GM12878 (cell line): ENCODE data around the gene GRM7. TPM values are rescaled to one million over a fixed set of nuclear protein-coding genes. Genes with fewer than 3 reads are reported as not detected.

Experiments
- ATAC-seq: fragments of 200-7000 bp; cut with Tn5 transposase; 3 replicates; pipeline ENCODE4 v1.9.1; 2020; ENCODE audit warnings: mild to moderate bottlenecking, moderate library complexity
- BruUV-seq: library from RNA; stranded (reverse); fragments of 400-500 nt; replicated peaks from 2 replicates; lab custom pipeline; 2021; lab: Mats Ljungman, UMichigan
- CTCF ChIA-PET: fragments of 300-600 bp; sonication (Branson Sonifier 250); formaldehyde crosslinking; extraction: SDS; loops from one replicate; lab custom pipeline; 2021; ENCODE audit warnings: inconsistent platforms; lab: Yijun Ruan, JAX
- POLR2A ChIA-PET: fragments of 350-600 bp; formaldehyde crosslinking; extraction: SDS; loops from one replicate; lab custom pipeline; 2021; ENCODE audit warnings: inconsistent platforms; lab: Charles Lee
- RAD21 ChIA-PET: fragments of 300-600 bp; sonication (Branson Sonifier 250); formaldehyde crosslinking; loops from one replicate; lab custom pipeline; 2023; ENCODE audit warnings: antibody characterized with exemption; ENCODE audit not compliant: unreplicated experiment; lab: Charles Lee
- SMC1A ChIA-PET: fragments of 300-600 bp; sonication (Branson Sonifier 250); formaldehyde crosslinking; loops from one replicate; lab custom pipeline; 2023; ENCODE audit not compliant: unreplicated experiment, uncharacterized antibody; lab: Charles Lee
- DNase-seq: peaks from one replicate; pipeline ENCODE4 v3.0.0-alpha.2; 2011; ENCODE audit warnings: low read depth, low spot score
- FAIRE-seq: peaks from 3 replicates; lab custom pipeline; 2011; peaks lifted over from hg19 to GRCh38; lab: Jason Lieb, UNC
- H2AFZ ChIP-seq: 2 replicates; pipeline ENCODE4 v1.6.0; 2011; ENCODE audit warnings: low read depth, low read length, control low read depth; ENCODE audit not compliant: control insufficient read depth
- H3K27ac ChIP-seq: 2 replicates; pipeline ENCODE4 v1.5.1; 2011; ENCODE audit warnings: control low read depth; ENCODE audit not compliant: control insufficient read depth, insufficient read depth
- H3K27me3 ChIP-seq, 2 experiments: replicated peaks in 1 of 2; 2 replicates each; pipeline versions ENCODE4 v1.6.0 to v1.6.1; 2011; ENCODE audit warnings: low read length in 1 of 2; ENCODE audit not compliant: control insufficient read depth in 2 of 2, insufficient read depth in 2 of 2
- H3K36me3 ChIP-seq, 2 experiments: 2 replicates each; pipeline ENCODE4 v1.5.1; 2011; ENCODE audit warnings: low read length in 1 of 2; ENCODE audit not compliant: control insufficient read depth in 2 of 2, insufficient read depth in 2 of 2
- H3K4me1 ChIP-seq: 2 replicates; pipeline ENCODE4 v1.6.1; 2011; ENCODE audit warnings: mild to moderate bottlenecking, low read length, moderate library complexity, mixed read lengths; ENCODE audit not compliant: control insufficient read depth, insufficient read depth
- H3K4me2 ChIP-seq: 2 replicates; pipeline ENCODE4 v1.6.0; 2011; ENCODE audit warnings: control low read depth; ENCODE audit not compliant: control insufficient read depth, insufficient read depth
- H3K4me3 ChIP-seq: fragments of 200-600 bp; sonication (generic); 2 replicates; pipeline ENCODE4 v1.5.1; 2016
- H3K79me2 ChIP-seq: 2 replicates; pipeline ENCODE4 v1.6.0; 2011; ENCODE audit warnings: low read length; ENCODE audit not compliant: control insufficient read depth, insufficient read depth
- H3K9ac ChIP-seq: 2 replicates; pipeline ENCODE4 v1.8.0; 2011; ENCODE audit warnings: low read length, control low read depth, mixed read lengths; ENCODE audit not compliant: control insufficient read depth, insufficient read depth
- H3K9me3 ChIP-seq: replicated peaks from 3 replicates; pipeline ENCODE4 v1.5.1; 2011; ENCODE audit warnings: mild to moderate bottlenecking, low read length; ENCODE audit not compliant: control insufficient read depth, insufficient read depth
- H4K20me1 ChIP-seq: 2 replicates; pipeline ENCODE4 v1.6.0; 2011; ENCODE audit not compliant: control insufficient read depth, insufficient read depth
- ATF7 ChIP-seq: fragments of 450-650 bp; IDR thresholded peaks from 2 replicates; pipeline ENCODE4 v1.6.1; 2016; ENCODE audit warnings: low read depth, mild to moderate bottlenecking
- E4F1 ChIP-seq: fragments of 450-650 bp; IDR thresholded peaks from 2 replicates; pipeline ENCODE4 v1.6.1; 2018; ENCODE audit warnings: borderline replicate concordance, mild to moderate bottlenecking; ENCODE audit not compliant: partially characterized antibody
- IKZF2 ChIP-seq, 2 experiments: fragments of 450-650 bp; IDR thresholded peaks; 2 replicates each; pipeline ENCODE4 v1.6.1; 2017; ENCODE audit warnings: mild to moderate bottlenecking in 2 of 2, moderate library complexity in 2 of 2
- KDM1A ChIP-seq: fragments of 200-600 bp; sonication (generic); IDR thresholded peaks from 2 replicates; pipeline ENCODE4 v1.6.1; 2016; ENCODE audit warnings: borderline replicate concordance
- MXI1 ChIP-seq: fragments of 150-350 bp; IDR thresholded peaks from 2 replicates; pipeline ENCODE4 v1.6.1; 2011; ENCODE audit warnings: low read depth, mild to moderate bottlenecking, inconsistent platforms, low read length, improper control_type of control experiment
- NR2F1 ChIP-seq: fragments of 450-650 bp; conservative IDR thresholded peaks from 2 replicates; pipeline ENCODE4 v1.6.1; 2017; ENCODE audit warnings: mild to moderate bottlenecking
- RAD51 ChIP-seq: fragments of 450-650 bp; IDR thresholded peaks from 2 replicates; pipeline ENCODE4 v1.6.1; 2016; ENCODE audit warnings: moderate library complexity, mild to moderate bottlenecking, inconsistent platforms
- RFX5 ChIP-seq: IDR thresholded peaks from 2 replicates; pipeline ENCODE4 v1.6.1; 2011; ENCODE audit warnings: low read depth, low read length, improper control_type of control experiment
- SIN3A ChIP-seq: IDR thresholded peaks from 2 replicates; pipeline ENCODE4 v1.6.1; 2012; ENCODE audit warnings: low read depth, low read length, improper control_type of control experiment
- SREBF1 ChIP-seq: IDR thresholded peaks from 2 replicates; pipeline ENCODE4 v1.6.1; 2012; ENCODE audit warnings: mild to moderate bottlenecking, low read length
- TCF12 ChIP-seq: IDR thresholded peaks from 2 replicates; pipeline ENCODE4 v1.6.1; 2011; ENCODE audit warnings: low read depth, mild to moderate bottlenecking, low read length
- WRNIP1 ChIP-seq: IDR thresholded peaks from 2 replicates; pipeline ENCODE4 v1.6.1; 2011; ENCODE audit warnings: low read depth, low read length, improper control_type of control experiment, borderline replicate concordance
- WGBS: methylation state at CpG from one replicate; pipeline ENCODE4 v1.1.6; 2016; ENCODE audit warnings: low lambda C conversion rate; ENCODE audit not compliant: insufficient replicate concordance, insufficient coverage; ENCODE audit errors: missing lambda C conversion rate; 5-methylcytosine and 5-hydroxymethylcytosine counted together
- in situ Hi-C: fragments of 300-500 bp; cut with MboI; formaldehyde crosslinking; loops from 9 replicates; pipeline ENCODE4 v1.14.3; 2018; ENCODE audit warnings: mixed read lengths
- intact Hi-C: fragments of 100-400 bp; cut with micrococcal nuclease; formaldehyde crosslinking; loops from one replicate; pipeline ENCODE4 v1.14.2; 2022; ENCODE audit not compliant: unreplicated experiment
- polyA plus RNA-seq, 11 experiments: library from polyadenylated mRNA; depleted of rRNA in 4 of 11; unstranded in 6 of 11; stranded (reverse) in 5 of 11; fragments of >200 nt; fragmentation: Nextera tagmentation in 4 of 11; fragmentation: Illumina TruSeq in 1 of 11; extraction: Ambion mirVana in 4 of 11; extraction: Trizol in 1 of 11; gene quantifications; 1 replicate in 1 of 11; 2 replicates in 10 of 11; pipeline versions ENCODE4 v1.2.1 to v1.2.3, GENCODE V29; 2011 to 2016; ENCODE audit warnings: inconsistent platforms in 2 of 11, missing spikeins in 2 of 11, low read depth in 1 of 11
- total RNA-seq, 4 experiments: library from RNA; depleted of rRNA in 3 of 4; stranded (reverse); fragments of >200 nt in 3 of 4; fragmentation: Illumina TruSeq in 1 of 4; extraction: Trizol in 1 of 4; gene quantifications; 2 replicates each; pipeline versions ENCODE4 v1.2.1 to v1.2.3, GENCODE V29; 2013 to 2021
- TF ChIP-seq, protein P1 (sequence below): IDR thresholded peaks from 2 replicates; pipeline ENCODE4 v1.6.1; 2012; ENCODE audit warnings: low read depth, low read length, improper control_type of control experiment
- TF ChIP-seq, protein P2 (sequence below): fragments of 450-650 bp; IDR thresholded peaks from 2 replicates; pipeline ENCODE4 v1.6.1; 2017; ENCODE audit warnings: borderline replicate concordance

GRM7 gene
- total and polyA plus RNA-seq, 10 of the 15 experiments (the other 5 are each of a cell fraction or from before 2014, with no cell fraction given) = not detected

GRCh38 chr3:7504886-7505775 is 644.2 kb downstream of the GRM7 start:
- ChIA-PET RAD21 (interaction anchor here (0.7 kb wide), 1 partner anchor 40 kb away, joined by 3 read pairs; no protein-coding TSS in a partner anchor), CTCF (interaction anchor here (1.3 to 1.9 kb wide), 2 partner anchors 23 to 39 kb away, joined by 5 read pairs; no protein-coding TSS in a partner anchor)
- FAIRE-seq = no peak
- Histone ChIP-seq H3K79me2 (no peaks in the 10 kb centered on the region), H3K9me3 (no peaks in the 10 kb centered on the region), H3K9ac (no peak overlapping the region), H4K20me1 (no peaks in the 10 kb centered on the region), H3K4me3 (no peak overlapping the region)
- intact Hi-C loops = no loop called here
- no TSS peak for BruUV-seq
- no peak for TF ChIP-seq E4F1
- TF ChIP-seq, protein P1, sequence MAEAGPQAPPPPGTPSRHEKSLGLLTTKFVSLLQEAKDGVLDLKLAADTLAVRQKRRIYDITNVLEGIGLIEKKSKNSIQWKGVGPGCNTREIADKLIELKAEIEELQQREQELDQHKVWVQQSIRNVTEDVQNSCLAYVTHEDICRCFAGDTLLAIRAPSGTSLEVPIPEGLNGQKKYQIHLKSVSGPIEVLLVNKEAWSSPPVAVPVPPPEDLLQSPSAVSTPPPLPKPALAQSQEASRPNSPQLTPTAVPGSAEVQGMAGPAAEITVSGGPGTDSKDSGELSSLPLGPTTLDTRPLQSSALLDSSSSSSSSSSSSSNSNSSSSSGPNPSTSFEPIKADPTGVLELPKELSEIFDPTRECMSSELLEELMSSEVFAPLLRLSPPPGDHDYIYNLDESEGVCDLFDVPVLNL = no peak
- no peak for TF ChIP-seq IKZF2 (IDR thresholded peaks at IDR 0.05)
- TF ChIP-seq TCF12 = no peak
- TF ChIP-seq KDM1A = no peak
- no peak for TF ChIP-seq SREBF1
- no peak for TF ChIP-seq SIN3A
- no peak for TF ChIP-seq ATF7
- TF ChIP-seq WRNIP1 = no peak
- TF ChIP-seq RFX5 = no peak
- no peak for TF ChIP-seq NR2F1
- TF ChIP-seq, protein P2, sequence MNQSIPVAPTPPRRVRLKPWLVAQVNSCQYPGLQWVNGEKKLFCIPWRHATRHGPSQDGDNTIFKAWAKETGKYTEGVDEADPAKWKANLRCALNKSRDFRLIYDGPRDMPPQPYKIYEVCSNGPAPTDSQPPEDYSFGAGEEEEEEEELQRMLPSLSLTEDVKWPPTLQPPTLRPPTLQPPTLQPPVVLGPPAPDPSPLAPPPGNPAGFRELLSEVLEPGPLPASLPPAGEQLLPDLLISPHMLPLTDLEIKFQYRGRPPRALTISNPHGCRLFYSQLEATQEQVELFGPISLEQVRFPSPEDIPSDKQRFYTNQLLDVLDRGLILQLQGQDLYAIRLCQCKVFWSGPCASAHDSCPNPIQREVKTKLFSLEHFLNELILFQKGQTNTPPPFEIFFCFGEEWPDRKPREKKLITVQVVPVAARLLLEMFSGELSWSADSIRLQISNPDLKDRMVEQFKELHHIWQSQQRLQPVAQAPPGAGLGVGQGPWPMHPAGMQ = no peak
- no peak for TF ChIP-seq MXI1
- TF ChIP-seq RAD51 = no peak
- TF ChIP-seq, all 136 proteins: peak for 0
- Histone ChIP-seq H3K4me1 (no peaks in the 10 kb centered on the region), H3K27ac (no peak overlapping the region), H2AFZ (no peak overlapping the region), H3K36me3 (no peaks in the 10 kb centered on the region), H3K4me2 (no peak overlapping the region), H3K27me3 (no peaks in the 10 kb centered on the region)
- in situ Hi-C loops = no loop called here
- WGBS = 32% methylated on average over 3 of the region's 3 CpGs
- SMC1A ChIA-PET = interaction anchor here (0.5 to 1.0 kb wide), 3 partner anchors 31 to 176 kb away, joined by 3 read pairs; no protein-coding TSS in a partner anchor
- DNase-seq = no peak
- ATAC-seq = no peak
- POLR2A ChIA-PET = no interaction called here
